ENCODE data around the gene DPP7.

The DPP7 gene

GRCh38 chr9:137062384-137062783, 52.1 kb downstream of the DPP7 start:
- Histone ChIP-seq H3K9me2 (replicated peaks; ENCODE audit: insufficient read depth, low read length) (no peaks in the 10 kb centered on the region), H3K4me2 (ENCODE audit: low read depth, low read length) (no peak overlapping the region), H3K4me3 (ENCODE audit: low read length) (no peak overlapping the region), H3K79me2 (ENCODE audit: low read length) (peaks cover 14% of the 10 kb centered on the region), H3K36me3 (replicated peaks; ENCODE audit: insufficient read depth, low read length) (no peaks in the 10 kb centered on the region), H3K9ac (ENCODE audit: low read length) (no peak overlapping the region), H3K27me3 (replicated peaks; ENCODE audit: insufficient read depth, low read length) (peaks cover 25% of the 10 kb centered on the region), H2AFZ (ENCODE audit: low read length) (no peak overlapping the region), H3K9me3 (replicated peaks; ENCODE audit: insufficient read depth, low read length) (no peaks in the 10 kb centered on the region), H4K20me1 (ENCODE audit: insufficient read depth, low read length) (no peaks in the 10 kb centered on the region), H3K27ac (ENCODE audit: low read length) (no peak overlapping the region), H3K4me1 (ENCODE audit: low read length) (no peaks in the 10 kb centered on the region), H3F3A (ENCODE audit: insufficient read depth, low read length) (no peaks in the 10 kb centered on the region)
- DNase-seq = no peak
- no peak for TF ChIP-seq CTCF (IDR thresholded peaks at IDR 0.05; ENCODE audit: low read length)
- TF ChIP-seq EZH2phosphoT487 (IDR thresholded peaks at IDR 0.05; ENCODE audit: low read length) = no peak
- no peak for TF ChIP-seq EZH2 (optimal IDR thresholded peaks at IDR 0.05; ENCODE audit: low read depth, low read length)

All from MM.1S (cell line).